Fibroblast of lung (primary cell): Measurements from ENCODE around the gene KIF11. TPM values are rescaled to one million over a fixed set of nuclear protein-coding genes. Genes with fewer than 3 reads are reported as not detected.

ENCODE experiments used
- DNase-seq, 2 donors: peaks; one replicate each; pipeline versions ENCODE4 v3.0.0 to v3.0.0-alpha.2; 2010; ENCODE audit warnings: low read depth in 2 of 2
- H2AFZ ChIP-seq: 2 replicates; pipeline ENCODE4 v1.5.1; 2012; ENCODE audit warnings: low read length, control low read depth, inconsistent platforms
- H3K27ac ChIP-seq: 2 replicates; pipeline ENCODE4 v1.5.1; 2011; ENCODE audit warnings: low read length, control low read depth; ENCODE audit not compliant: insufficient read depth
- H3K27me3 ChIP-seq: 2 replicates; pipeline ENCODE4 v1.5.1; 2011; ENCODE audit warnings: mild to moderate bottlenecking, low read length; ENCODE audit not compliant: control insufficient read depth, insufficient read depth
- H3K36me3 ChIP-seq: 2 replicates; pipeline ENCODE4 v1.5.1; 2011; ENCODE audit warnings: low read length; ENCODE audit not compliant: control insufficient read depth, insufficient read depth
- H3K4me1 ChIP-seq: 2 replicates; pipeline ENCODE4 v1.5.1; 2011; ENCODE audit warnings: low read length; ENCODE audit not compliant: control insufficient read depth, insufficient read depth; ENCODE audit errors: extremely low read depth
- H3K4me2 ChIP-seq: 2 replicates; pipeline ENCODE4 v1.5.1; 2011; ENCODE audit warnings: low read length, control low read depth; ENCODE audit not compliant: insufficient read depth; ENCODE audit errors: extremely low read depth
- H3K4me3 ChIP-seq, 4 experiments: fragments of 200-600 bp in 1 of 4; sonication (generic) in 1 of 4; replicated peaks in 1 of 4; 2 replicates each; pipeline ENCODE4 v1.5.1; 2011 to 2016; ENCODE audit warnings: low read length in 4 of 4, low read depth in 3 of 4, mild to moderate bottlenecking in 3 of 4, control low read depth in 2 of 4, inconsistent platforms in 1 of 4, mixed read lengths in 1 of 4; ENCODE audit not compliant: insufficient read depth in 1 of 4; ENCODE audit errors: control extremely low read depth in 1 of 4
- H3K79me2 ChIP-seq: 2 replicates; pipeline ENCODE4 v1.5.1; 2012; ENCODE audit warnings: mild to moderate bottlenecking, low read length, inconsistent platforms; ENCODE audit not compliant: control insufficient read depth, insufficient read depth
- H3K9ac ChIP-seq: 2 replicates; pipeline ENCODE4 v1.5.1; 2011; ENCODE audit warnings: mild to moderate bottlenecking, low read length, control low read depth; ENCODE audit not compliant: insufficient read depth
- H3K9me3 ChIP-seq: 2 replicates; pipeline ENCODE4 v1.5.1; 2012; ENCODE audit warnings: low read depth, low read length; ENCODE audit not compliant: control insufficient read depth, insufficient read depth
- H4K20me1 ChIP-seq: 2 replicates; pipeline ENCODE4 v1.5.1; 2011; ENCODE audit warnings: low read length; ENCODE audit not compliant: control insufficient read depth, insufficient read depth; ENCODE audit errors: extremely low read depth
- CTCF ChIP-seq, 2 donors: IDR thresholded peaks in 1 of 2; conservative IDR thresholded peaks in 1 of 2; 1 replicate in 1 of 2; 2 replicates in 1 of 2; pipeline ENCODE4 v1.5.1; 2011 to 2012; ENCODE audit warnings: low read length in 2 of 2, control low read depth in 1 of 2, inconsistent platforms in 1 of 2, low read depth in 1 of 2, mild to moderate bottlenecking in 1 of 2
- EZH2 ChIP-seq: IDR thresholded peaks from 2 replicates; pipeline ENCODE4 v1.5.1; 2012; ENCODE audit warnings: low read length, control low read depth, mild to moderate bottlenecking; ENCODE audit errors: missing control alignments
- polyA plus RNA-seq, 2 donors: library from polyadenylated mRNA; depleted of rRNA in 1 of 2; stranded (reverse) in 1 of 2; unstranded in 1 of 2; fragments of >200 nt; gene quantifications; 2 replicates each; pipeline ENCODE4 v1.2.1, GENCODE V29; 2011 to 2012; ENCODE audit warnings: missing spikeins in 1 of 2
- total RNA-seq: library from RNA; depleted of rRNA; stranded (reverse); fragments of >200 nt; gene quantifications from 2 replicates; pipeline ENCODE4 v1.2.1, GENCODE V29; 2014

Gene KIF11
- total and polyA plus RNA-seq, 2 donors (not counting 1 experiment from before 2014, with no cell fraction given), result 7.5 to 8.9 TPM

DNA sequence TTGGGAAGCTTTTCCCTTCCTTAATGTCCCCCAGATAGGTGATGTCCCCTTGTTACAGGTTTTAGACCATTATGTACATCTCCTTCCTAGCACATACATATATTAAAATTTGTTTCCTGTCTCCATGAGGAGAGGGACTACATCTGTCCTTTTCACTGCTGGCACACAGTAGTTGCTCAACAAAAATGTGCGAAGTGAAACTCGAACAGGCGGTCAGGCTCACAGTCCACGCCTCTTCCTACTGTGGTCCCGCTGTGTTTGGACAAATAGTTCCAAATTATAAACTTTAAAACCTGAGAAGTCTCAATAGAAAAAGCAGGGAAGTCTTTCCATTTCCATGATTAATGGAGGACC lies 95.6 kb downstream of the KIF11 start:
- Histone ChIP-seq H2AFZ (no peak overlapping the region), H3K4me3 (peak overlapping the region in 3 of 4 experiments; percentile 48 to 74 (median 66)), H3K9ac (no peak overlapping the region), H3K36me3 (no peaks in the 10 kb centered on the region), H3K4me1 (no peaks in the 10 kb centered on the region), H3K27ac (no peak overlapping the region), H3K79me2 (peaks cover 5% of the 10 kb centered on the region), H3K9me3 (no peaks in the 10 kb centered on the region), H3K27me3 (no peaks in the 10 kb centered on the region), H4K20me1 (no peaks in the 10 kb centered on the region), H3K4me2 (peak overlapping the region; percentile 39)
- no peak for TF ChIP-seq CTCF (conservative IDR thresholded peaks at IDR 0.05 in 1 of 2, IDR thresholded peaks at IDR 0.05 in 1 of 2; ENCODE audit: low read depth in 1 of 2, low read length in 2 of 2)
- TF ChIP-seq EZH2, result no peak
- DNase-seq, result no peak

DNA sequence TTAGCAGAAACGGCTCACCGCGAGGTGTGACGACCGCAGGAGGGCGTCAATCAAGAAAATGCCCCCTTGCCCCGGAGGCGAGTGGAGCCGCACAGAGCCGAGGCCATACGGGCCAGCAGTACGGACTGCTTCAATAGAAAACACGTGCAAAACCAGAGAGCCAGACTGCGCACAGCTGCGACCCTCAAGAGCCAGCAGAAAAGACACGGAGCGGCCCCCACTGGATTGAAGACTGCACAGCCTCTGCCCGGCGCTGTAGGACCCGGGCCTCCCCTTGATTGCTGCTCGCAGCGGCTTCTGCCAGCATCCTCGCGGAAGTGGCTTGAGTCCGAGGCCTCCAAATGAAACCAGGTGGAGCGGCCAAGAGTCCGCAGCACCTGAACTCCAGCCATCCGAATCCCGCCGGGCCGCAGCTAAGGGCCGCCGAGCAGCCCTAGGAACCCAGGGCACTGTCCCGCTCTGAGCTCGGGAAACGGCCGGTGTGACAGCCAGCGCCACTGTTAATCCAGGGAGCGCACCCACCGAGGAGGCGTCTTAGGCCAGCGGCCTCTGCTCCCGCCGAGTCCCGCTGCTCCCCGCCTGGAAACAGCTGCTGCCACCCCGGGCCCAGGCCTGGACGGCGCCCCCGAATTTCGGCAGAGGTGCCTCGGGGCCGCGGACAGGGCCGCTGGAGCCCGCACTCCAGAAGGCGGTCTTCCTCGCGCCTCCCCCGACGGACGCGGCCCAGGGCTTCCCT lies 96.2 kb downstream of the KIF11 start:
- Histone ChIP-seq H3K36me3 (no peaks in the 10 kb centered on the region), H4K20me1 (no peaks in the 10 kb centered on the region), H3K27ac (peak overlapping the region; percentile 46)

More for the DNA sequence above, 96.2 kb downstream of the KIF11 start:
- DNase-seq, result peak; percentile 48 to 53
- H3K4me1 ChIP-seq, result no peaks in the 10 kb centered on the region
- H3K79me2 ChIP-seq, result peaks cover 5% of the 10 kb centered on the region
- H3K4me3 ChIP-seq, result peak overlapping the region; percentile 48 to 74 (median 61)
- H2AFZ ChIP-seq, result peak overlapping the region; percentile 71
- peak overlapping the region; percentile 68 for H3K9ac ChIP-seq
- TF ChIP-seq CTCF (conservative IDR thresholded peaks at IDR 0.05 in 1 of 2, IDR thresholded peaks at IDR 0.05 in 1 of 2; ENCODE audit: low read depth in 1 of 2, low read length in 2 of 2) (peak in 1 of 2 donors; percentile 6), EZH2 (peak; percentile 58)
- H3K4me2 ChIP-seq, result peak overlapping the region; percentile 39
- no peaks in the 10 kb centered on the region for H3K9me3 ChIP-seq
- no peaks in the 10 kb centered on the region for H3K27me3 ChIP-seq
